RWPE2 (cell line): ENCODE measurements around the gene SMIM7.
"Not testable (repeated sequence)": the region's sequence is repeated elsewhere in the genome, so short reads cannot be mapped to it uniquely, and the experiment has no call there.

Experiments used
- ATAC-seq: fragments of 200-7000 bp; cut with Tn5 transposase; 3 replicates; pipeline ENCODE4 v1.9.1; 2021; ENCODE audit warnings: low read depth
- DNase-seq: peaks from one replicate; pipeline ENCODE4 v3.0.0-alpha.2; 2020; ENCODE audit warnings: low spot score
- H3K27ac ChIP-seq: fragments of 450-650 bp; 2 replicates; pipeline ENCODE4 v1.5.1; 2017; ENCODE audit warnings: mild to moderate bottlenecking; ENCODE audit not compliant: poor library complexity, severe bottlenecking
- H3K27me3 ChIP-seq: fragments of 250-450 bp; sonication (Bioruptor Pico); 2 replicates; pipeline ENCODE4 v1.5.1; 2021; ENCODE audit warnings: mild to moderate bottlenecking, moderate library complexity; ENCODE audit not compliant: insufficient read depth, poor library complexity, severe bottlenecking
- H3K36me3 ChIP-seq: fragments of 250-450 bp; sonication (Bioruptor Pico); 2 replicates; pipeline ENCODE4 v1.5.1; 2020; ENCODE audit warnings: low read depth, mild to moderate bottlenecking, moderate library complexity
- H3K4me1 ChIP-seq: fragments of 250-450 bp; sonication (Bioruptor Pico); 2 replicates; pipeline ENCODE4 v1.5.1; 2021; ENCODE audit warnings: mild to moderate bottlenecking, moderate library complexity; ENCODE audit not compliant: insufficient read depth, poor library complexity, severe bottlenecking
- H3K4me3 ChIP-seq: fragments of 250-450 bp; sonication (Bioruptor Pico); 2 replicates; pipeline ENCODE4 v1.5.1; 2021; ENCODE audit warnings: mild to moderate bottlenecking, moderate library complexity; ENCODE audit not compliant: severe bottlenecking
- H3K9me3 ChIP-seq: fragments of 250-450 bp; sonication (Bioruptor Pico); 2 replicates; pipeline ENCODE4 v1.5.1; 2021; ENCODE audit warnings: mild to moderate bottlenecking, moderate library complexity; ENCODE audit not compliant: severe bottlenecking
- CTCF ChIP-seq: fragments of 450-650 bp; IDR thresholded peaks from one replicate; pipeline ENCODE4 v1.5.1; 2017; ENCODE audit warnings: mild to moderate bottlenecking, moderate library complexity; ENCODE audit not compliant: poor library complexity, severe bottlenecking

SMIM7 gene

GRCh38 chr19:16676101-16676798 lies 16.3 kb upstream of the SMIM7 start:
- H3K27ac ChIP-seq = no peak overlapping the region
- H3K4me3 ChIP-seq = no peak overlapping the region
- TF ChIP-seq CTCF = no peak
- ATAC-seq (no peak), DNase-seq (no peak)
- peaks cover 5% of the 10 kb centered on the region for H3K4me1 ChIP-seq
- no peaks in the 10 kb centered on the region for H3K9me3 ChIP-seq
- no peaks in the 10 kb centered on the region for H3K27me3 ChIP-seq
- H3K36me3 ChIP-seq = peaks cover 9% of the 10 kb centered on the region

DNA sequence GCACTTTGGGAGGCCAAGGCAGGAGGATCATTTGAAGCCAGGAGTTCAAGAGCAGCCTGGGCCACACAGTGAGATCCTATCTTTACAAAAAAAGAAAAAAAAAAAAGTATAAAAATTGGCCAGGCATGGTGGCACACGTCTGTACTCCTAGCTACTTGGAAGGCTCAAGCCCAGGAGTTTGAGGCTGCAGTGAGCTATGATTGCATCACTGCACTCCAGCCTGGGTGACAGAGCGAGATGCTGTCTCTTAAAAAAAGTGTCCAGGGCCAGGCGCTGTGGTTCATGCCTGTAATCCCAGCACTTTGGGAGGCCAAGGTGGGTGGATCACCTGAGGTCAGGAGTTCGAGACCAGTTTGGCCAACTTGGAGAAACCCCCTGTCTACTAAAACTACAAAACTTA lies 13.9 kb upstream of the SMIM7 start:
- not testable (repeated sequence) for H3K27ac ChIP-seq, H3K27me3 ChIP-seq, ATAC-seq, H3K9me3 ChIP-seq, H3K4me3 ChIP-seq, H3K4me1 ChIP-seq, H3K36me3 ChIP-seq, DNase-seq

DNA sequence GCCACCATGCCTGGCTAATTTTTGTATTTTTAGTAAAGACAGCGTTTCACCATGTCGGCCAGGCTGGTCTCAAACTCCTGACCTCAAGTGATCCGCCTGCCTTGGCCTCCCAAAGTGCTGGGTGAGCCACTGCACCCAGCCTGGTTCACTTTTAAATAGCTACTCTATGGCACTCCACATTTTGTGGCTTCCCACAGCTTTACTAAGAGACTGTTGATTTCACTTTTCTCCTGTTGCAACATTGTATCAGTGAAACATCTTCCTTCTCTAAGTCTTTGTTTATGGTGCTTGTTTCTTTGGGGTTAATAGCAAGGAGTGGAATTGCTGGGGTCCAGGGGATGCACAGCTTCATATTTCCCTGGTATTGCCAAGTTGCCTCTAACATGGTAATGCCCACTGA lies 13.3 kb upstream of the SMIM7 start:
- Histone ChIP-seq H3K36me3 (no peaks in the 10 kb centered on the region), H3K4me1 (peaks cover 5% of the 10 kb centered on the region)
- ATAC-seq = no peak

GRCh38 chr19:16671652-16672274 lies 11.8 kb upstream of the SMIM7 start:
- no peak for TF ChIP-seq CTCF
- H3K4me3 ChIP-seq = no peak overlapping the region
- no peaks in the 10 kb centered on the region for H3K9me3 ChIP-seq
- no peaks in the 10 kb centered on the region for H3K36me3 ChIP-seq
- H3K27ac ChIP-seq = no peak overlapping the region
- peaks cover 2% of the 10 kb centered on the region for H3K4me1 ChIP-seq
- H3K27me3 ChIP-seq = no peaks in the 10 kb centered on the region
- ATAC-seq (no peak), DNase-seq (no peak)

More for the DNA sequence above, 13.3 kb upstream of the SMIM7 start:
- Histone ChIP-seq H3K9me3 (no peaks in the 10 kb centered on the region), H3K4me3 (no peak overlapping the region), H3K27ac (no peak overlapping the region), H3K27me3 (no peaks in the 10 kb centered on the region)
- TF ChIP-seq CTCF = no peak
- no peak for DNase-seq

GRCh38 chr19:16670291-16670690 lies 10.3 kb upstream of the SMIM7 start:
- H3K4me3 ChIP-seq = no peak overlapping the region
- no peaks in the 10 kb centered on the region for H3K9me3 ChIP-seq
- TF ChIP-seq CTCF = no peak
- H3K27ac ChIP-seq = no peak overlapping the region
- H3K4me1 ChIP-seq = no peaks in the 10 kb centered on the region
- DNase-seq = no peak
- H3K27me3 ChIP-seq = no peaks in the 10 kb centered on the region
- no peaks in the 10 kb centered on the region for H3K36me3 ChIP-seq
- ATAC-seq = no peak

GRCh38 chr19:16668702-16669101 lies 8.8 kb upstream of the SMIM7 start:
- H3K4me3 ChIP-seq, H3K36me3 ChIP-seq, H3K27me3 ChIP-seq, H3K9me3 ChIP-seq, H3K4me1 ChIP-seq, H3K27ac ChIP-seq, ATAC-seq, DNase-seq: not testable (repeated sequence)
